Keratinocyte (primary cell): ENCODE measurements around the gene SMYD3. TPM values are rescaled to one million over a fixed set of nuclear protein-coding genes. Genes with fewer than 3 reads are reported as not detected.

Source experiments
- DNase-seq: peaks from one replicate; pipeline ENCODE4 v3.0.0-alpha.2; 2011; ENCODE audit warnings: low read depth, missing footprints, low spot score
- FAIRE-seq: peaks from 2 replicates; lab custom pipeline; 2011; peaks lifted over from hg19 to GRCh38; lab: Jason Lieb, UNC
- H2AFZ ChIP-seq: 2 replicates; pipeline ENCODE4 v1.6.0; 2012; ENCODE audit warnings: low read length, control low read depth, inconsistent platforms; ENCODE audit not compliant: control insufficient read depth
- H3K27ac ChIP-seq: 2 replicates; pipeline ENCODE4 v1.5.1; 2011; ENCODE audit warnings: low read length; ENCODE audit not compliant: control insufficient read depth, insufficient read depth
- H3K27me3 ChIP-seq: 3 replicates; pipeline ENCODE4 v1.6.0; 2011; ENCODE audit warnings: low read length; ENCODE audit not compliant: control insufficient read depth, insufficient read depth; ENCODE audit errors: extremely low read depth
- H3K36me3 ChIP-seq, 2 experiments: 2 replicates in 1 of 2; 3 replicates in 1 of 2; pipeline ENCODE4 v1.5.1; 2011; ENCODE audit warnings: low read length in 2 of 2, mild to moderate bottlenecking in 1 of 2; ENCODE audit not compliant: control insufficient read depth in 2 of 2, insufficient read depth in 2 of 2; ENCODE audit errors: extremely low read depth in 1 of 2
- H3K4me1 ChIP-seq: 3 replicates; pipeline ENCODE4 v1.5.1; 2011; ENCODE audit warnings: low read length; ENCODE audit not compliant: control insufficient read depth, insufficient read depth; ENCODE audit errors: extremely low read depth
- H3K4me2 ChIP-seq: 3 replicates; pipeline ENCODE4 v1.6.0; 2011; ENCODE audit warnings: low read depth, low read length; ENCODE audit not compliant: control insufficient read depth, insufficient read depth; ENCODE audit errors: extremely low read depth
- H3K4me3 ChIP-seq, 3 experiments: fragments of 200-600 bp in 1 of 3; sonication (generic) in 1 of 3; 2 replicates in 2 of 3; 3 replicates in 1 of 3; pipeline ENCODE4 v1.5.1; 2011 to 2016; ENCODE audit warnings: low read length in 3 of 3, mild to moderate bottlenecking in 3 of 3, control low read depth in 2 of 3, inconsistent platforms in 1 of 3, low read depth in 1 of 3, mixed read lengths in 1 of 3, mixed run types in 1 of 3, moderate library complexity in 1 of 3; ENCODE audit not compliant: control insufficient read depth in 2 of 3, insufficient read depth in 2 of 3; ENCODE audit errors: extremely low read depth in 1 of 3
- H3K79me2 ChIP-seq: 2 replicates; pipeline ENCODE4 v1.6.0; 2012; ENCODE audit warnings: low read length; ENCODE audit not compliant: control insufficient read depth, insufficient read depth
- H3K9ac ChIP-seq: 3 replicates; pipeline ENCODE4 v1.6.0; 2011; ENCODE audit warnings: low read length; ENCODE audit not compliant: control insufficient read depth, insufficient read depth; ENCODE audit errors: extremely low read depth
- H3K9me1 ChIP-seq: 3 replicates; pipeline ENCODE4 v1.6.0; 2011; ENCODE audit warnings: low read length; ENCODE audit not compliant: control insufficient read depth, insufficient read depth; ENCODE audit errors: extremely low read depth
- H3K9me3 ChIP-seq: 2 replicates; pipeline ENCODE4 v1.5.1; 2012; ENCODE audit warnings: low read depth, low read length; ENCODE audit not compliant: control insufficient read depth
- H4K20me1 ChIP-seq: 3 replicates; pipeline ENCODE4 v1.6.0; 2011; ENCODE audit warnings: low read length; ENCODE audit not compliant: control insufficient read depth, insufficient read depth; ENCODE audit errors: extremely low read depth
- EZH2 ChIP-seq: IDR thresholded peaks from one replicate; pipeline ENCODE4 v1.6.1; 2012; ENCODE audit warnings: inconsistent platforms, mild to moderate bottlenecking, low read length, moderate library complexity
- dilution Hi-C: fragments of 300-500 bp; cut with MboI; formaldehyde crosslinking; loops from one replicate; pipeline ENCODE4 v1.7.0; 2020; ENCODE audit warnings: low sequenced_read_pairs; ENCODE audit not compliant: extremely low pct_ligation_motif_present
- polyA plus RNA-seq, 5 experiments: library from polyadenylated mRNA; depleted of rRNA in 3 of 5; stranded (reverse) in 3 of 5; stranded (forward) in 1 of 5; unstranded in 1 of 5; fragments of >200 nt; gene quantifications; 1 replicate in 1 of 5; 2 replicates in 3 of 5; 3 replicates in 1 of 5; pipeline versions ENCODE4 v1.2.1 to v1.2.3, GENCODE V29; 2011 to 2012; ENCODE audit warnings: missing spikeins in 2 of 5, low read depth in 1 of 5, low replicate concordance in 1 of 5
- TF ChIP-seq, protein P1 (sequence below), 3 experiments: IDR thresholded peaks in 1 of 3; conservative IDR thresholded peaks in 1 of 3; optimal IDR thresholded peaks in 1 of 3; 2 replicates in 2 of 3; 3 replicates in 1 of 3; pipeline versions ENCODE3 to v1.5.1; 2011; ENCODE audit warnings: low read length in 3 of 3, mild to moderate bottlenecking in 3 of 3, moderate library complexity in 2 of 3, control low read depth in 1 of 3, inconsistent platforms in 1 of 3; ENCODE audit not compliant: insufficient read depth in 2 of 3; ENCODE audit errors: extremely low read depth in 1 of 3

The SMYD3 gene
- polyA plus RNA-seq, 1 donor (not counting 4 experiments of a cell fraction or from before 2014, with no cell fraction given) = 31.0 TPM

DNA sequence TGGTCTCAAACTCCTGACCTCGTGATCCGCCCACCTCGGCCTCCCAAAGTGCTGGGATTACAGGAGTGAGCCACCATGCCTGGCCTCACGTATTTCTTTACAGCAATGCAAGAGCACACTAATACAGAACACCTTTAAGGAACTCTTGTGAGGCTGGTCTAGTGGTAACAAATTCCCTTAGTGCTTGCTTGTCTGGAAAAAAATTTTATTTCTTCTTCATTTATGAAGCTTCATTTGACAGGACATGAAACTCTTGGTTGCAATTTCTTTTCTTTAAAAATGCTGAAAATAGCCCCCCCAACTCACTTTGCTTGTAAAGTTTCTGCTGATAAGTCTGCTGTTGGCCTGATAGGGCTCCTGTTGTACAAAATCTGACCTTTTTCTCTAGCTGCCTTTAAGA lies 248.8 kb downstream of the SMYD3 start:
- H3K9ac ChIP-seq = no peak overlapping the region
- H3K4me2 ChIP-seq = no peak overlapping the region
- no peak overlapping the region for H3K27ac ChIP-seq
- no peak for TF ChIP-seq EZH2
- no peaks in the 10 kb centered on the region for H4K20me1 ChIP-seq
- H3K79me2 ChIP-seq = no peaks in the 10 kb centered on the region
- H2AFZ ChIP-seq = no peak overlapping the region
- no peaks in the 10 kb centered on the region for H3K36me3 ChIP-seq
- H3K27me3 ChIP-seq = no peaks in the 10 kb centered on the region
- no peaks in the 10 kb centered on the region for H3K4me1 ChIP-seq
- no peaks in the 10 kb centered on the region for H3K9me1 ChIP-seq
- H3K4me3 ChIP-seq = no peak overlapping the region
- DNase-seq = no peak
- H3K9me3 ChIP-seq = no peaks in the 10 kb centered on the region
- no peak for FAIRE-seq
- dilution Hi-C loops = no loop called here

GRCh38 chr1:246255773-246256172 lies 251.3 kb downstream of the SMYD3 start:
- Histone ChIP-seq H3K4me2 (no peak overlapping the region), H4K20me1 (no peaks in the 10 kb centered on the region), H3K9ac (no peak overlapping the region), H3K27me3 (no peaks in the 10 kb centered on the region), H3K79me2 (no peaks in the 10 kb centered on the region), H3K4me3 (no peak overlapping the region), H3K9me1 (no peaks in the 10 kb centered on the region), H3K9me3 (no peaks in the 10 kb centered on the region), H3K36me3 (no peaks in the 10 kb centered on the region), H3K27ac (no peak overlapping the region), H3K4me1 (no peaks in the 10 kb centered on the region), H2AFZ (no peak overlapping the region)
- no peak for DNase-seq
- dilution Hi-C loops = no loop called here
- no peak for TF ChIP-seq EZH2
- TF ChIP-seq, protein P1, sequence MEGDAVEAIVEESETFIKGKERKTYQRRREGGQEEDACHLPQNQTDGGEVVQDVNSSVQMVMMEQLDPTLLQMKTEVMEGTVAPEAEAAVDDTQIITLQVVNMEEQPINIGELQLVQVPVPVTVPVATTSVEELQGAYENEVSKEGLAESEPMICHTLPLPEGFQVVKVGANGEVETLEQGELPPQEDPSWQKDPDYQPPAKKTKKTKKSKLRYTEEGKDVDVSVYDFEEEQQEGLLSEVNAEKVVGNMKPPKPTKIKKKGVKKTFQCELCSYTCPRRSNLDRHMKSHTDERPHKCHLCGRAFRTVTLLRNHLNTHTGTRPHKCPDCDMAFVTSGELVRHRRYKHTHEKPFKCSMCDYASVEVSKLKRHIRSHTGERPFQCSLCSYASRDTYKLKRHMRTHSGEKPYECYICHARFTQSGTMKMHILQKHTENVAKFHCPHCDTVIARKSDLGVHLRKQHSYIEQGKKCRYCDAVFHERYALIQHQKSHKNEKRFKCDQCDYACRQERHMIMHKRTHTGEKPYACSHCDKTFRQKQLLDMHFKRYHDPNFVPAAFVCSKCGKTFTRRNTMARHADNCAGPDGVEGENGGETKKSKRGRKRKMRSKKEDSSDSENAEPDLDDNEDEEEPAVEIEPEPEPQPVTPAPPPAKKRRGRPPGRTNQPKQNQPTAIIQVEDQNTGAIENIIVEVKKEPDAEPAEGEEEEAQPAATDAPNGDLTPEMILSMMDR (optimal IDR thresholded peaks at IDR 0.05 in 1 of 3, IDR thresholded peaks at IDR 0.05 in 1 of 3, conservative IDR thresholded peaks at IDR 0.05 in 1 of 3; ENCODE audit: extremely low read depth in 1 of 3, insufficient read depth in 2 of 3, low read length in 3 of 3) = no peak
- no peak for FAIRE-seq

DNA sequence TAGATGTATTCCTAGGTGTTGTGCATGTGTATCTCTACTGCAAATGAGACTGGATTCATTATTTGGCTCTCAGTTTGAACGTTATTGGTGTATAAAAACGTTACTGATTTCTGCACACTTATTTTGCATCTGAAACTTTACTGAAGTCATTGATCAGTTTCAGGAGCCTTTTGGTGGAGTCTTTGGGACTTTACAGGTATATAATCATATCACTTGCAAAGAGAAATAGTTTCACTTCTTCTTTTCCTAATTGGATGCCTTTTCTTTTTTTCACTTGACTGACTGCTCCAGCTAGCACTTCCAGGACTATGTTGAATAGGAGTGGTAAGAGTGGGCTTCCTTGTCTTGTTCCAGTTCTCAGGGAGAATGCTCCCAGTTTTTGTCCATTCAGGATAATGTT lies 252.2 kb downstream of the SMYD3 start:
- no peak for DNase-seq
- Histone ChIP-seq H3K79me2 (no peaks in the 10 kb centered on the region), H3K4me3 (no peak overlapping the region), H3K36me3 (no peaks in the 10 kb centered on the region), H4K20me1 (no peaks in the 10 kb centered on the region), H3K4me1 (no peaks in the 10 kb centered on the region), H3K9me1 (no peaks in the 10 kb centered on the region), H3K9ac (no peak overlapping the region), H3K4me2 (no peak overlapping the region), H3K27ac (no peak overlapping the region), H3K9me3 (no peaks in the 10 kb centered on the region), H3K27me3 (no peaks in the 10 kb centered on the region), H2AFZ (no peak overlapping the region)
- dilution Hi-C loops = no loop called here
- TF ChIP-seq, protein P1 (optimal IDR thresholded peaks at IDR 0.05 in 1 of 3, IDR thresholded peaks at IDR 0.05 in 1 of 3, conservative IDR thresholded peaks at IDR 0.05 in 1 of 3; ENCODE audit: extremely low read depth in 1 of 3, insufficient read depth in 2 of 3, low read length in 3 of 3) = no peak
- no peak for FAIRE-seq
